GM23248 (cell line): Measurements from ENCODE around the gene CRK. TPM values are rescaled to one million over a fixed set of nuclear protein-coding genes. Genes with fewer than 3 reads are reported as not detected.

ENCODE experiments used
- DNase-seq: peaks from one replicate; pipeline ENCODE4 v3.0.0-alpha.2; 2015
- H2AFZ ChIP-seq: fragments of 200-600 bp; sonication (generic); 2 replicates; pipeline ENCODE4 v1.6.1; 2016; ENCODE audit warnings: antibody characterized with exemption
- H3F3A ChIP-seq: fragments of 200-600 bp; sonication (generic); 2 replicates; pipeline ENCODE4 v1.6.1; 2016; ENCODE audit warnings: mild to moderate bottlenecking, antibody characterized with exemption, mixed run types; ENCODE audit not compliant: insufficient read depth
- H3K27ac ChIP-seq: fragments of 200-600 bp; sonication (generic); 2 replicates; pipeline ENCODE4 v1.5.1; 2016; ENCODE audit warnings: mild to moderate bottlenecking
- H3K27me3 ChIP-seq: fragments of 200-600 bp; sonication (generic); replicated peaks from 2 replicates; pipeline ENCODE4 v1.6.1; 2016; ENCODE audit warnings: mild to moderate bottlenecking; ENCODE audit not compliant: insufficient read depth
- H3K36me3 ChIP-seq: fragments of 200-600 bp; sonication (generic); 2 replicates; pipeline ENCODE4 v1.6.1; 2016; ENCODE audit warnings: low read depth, mild to moderate bottlenecking
- H3K4me1 ChIP-seq: fragments of 200-600 bp; sonication (generic); 2 replicates; pipeline ENCODE4 v1.6.1; 2016; ENCODE audit warnings: mild to moderate bottlenecking; ENCODE audit not compliant: insufficient read depth
- H3K4me2 ChIP-seq: fragments of 200-600 bp; sonication (generic); one replicate; pipeline ENCODE4 v1.6.1; 2016; ENCODE audit warnings: mild to moderate bottlenecking; ENCODE audit not compliant: unreplicated experiment
- H3K4me3 ChIP-seq: fragments of 200-600 bp; sonication (generic); 2 replicates; pipeline ENCODE4 v1.5.1; 2016; ENCODE audit warnings: mild to moderate bottlenecking
- H3K79me2 ChIP-seq: fragments of 200-600 bp; sonication (generic); 2 replicates; pipeline ENCODE4 v1.6.1; 2016; ENCODE audit warnings: mild to moderate bottlenecking; ENCODE audit not compliant: insufficient read depth
- H3K9ac ChIP-seq: fragments of 200-600 bp; sonication (generic); 2 replicates; pipeline ENCODE4 v1.6.1; 2016; ENCODE audit warnings: mild to moderate bottlenecking
- H3K9me2 ChIP-seq: fragments of 200-600 bp; sonication (generic); 2 replicates; pipeline ENCODE4 v1.6.1; 2016; ENCODE audit warnings: mixed run types, mild to moderate bottlenecking, moderate library complexity; ENCODE audit not compliant: insufficient read depth
- H3K9me3 ChIP-seq: fragments of 200-600 bp; sonication (generic); one replicate; pipeline ENCODE4 v1.6.1; 2017; ENCODE audit warnings: low read depth
- H4K20me1 ChIP-seq: fragments of 200-600 bp; sonication (generic); 2 replicates; pipeline ENCODE4 v1.6.0; 2016; ENCODE audit not compliant: insufficient read depth
- EZH2 ChIP-seq: fragments of 200-600 bp; sonication (generic); IDR thresholded peaks from 2 replicates; pipeline ENCODE4 v1.6.1; 2018; ENCODE audit warnings: antibody characterized with exemption, mild to moderate bottlenecking; ENCODE audit not compliant: insufficient read depth, poor library complexity, severe bottlenecking
- EZH2phosphoT487 ChIP-seq: fragments of 200-600 bp; sonication (generic); IDR thresholded peaks from 2 replicates; pipeline ENCODE4 v1.6.1; 2018; ENCODE audit warnings: antibody characterized with exemption, moderate library complexity, mild to moderate bottlenecking, low read depth; ENCODE audit not compliant: insufficient read depth
- WGBS, 2 experiments: methylation state at CpG; one replicate each; pipeline ENCODE4 v1.1.6; 2015 to 2017; ENCODE audit warnings: low lambda C conversion rate in 2 of 2, low coverage in 1 of 2; ENCODE audit errors: missing lambda C conversion rate in 2 of 2; 5-methylcytosine and 5-hydroxymethylcytosine counted together
- in situ Hi-C: fragments of 300-500 bp; cut with MboI; formaldehyde crosslinking; loops from 2 replicates; pipeline ENCODE4 v1.15.0; 2020
- polyA plus RNA-seq: library from polyadenylated mRNA; unstranded; fragments of >200 nt; fragmentation: Nextera tagmentation; extraction: Ambion mirVana; gene quantifications from 2 replicates; pipeline ENCODE4 v1.2.1, GENCODE V29; 2016
- total RNA-seq: library from RNA; depleted of rRNA; stranded (reverse); fragments of >200 nt; shearing (Covaris generic); gene quantifications from 2 replicates; pipeline ENCODE4 v1.2.3, GENCODE V29; 2014

Gene CRK
- total and polyA plus RNA-seq, 2 experiments from 2014 or later = 86.0 to 117 TPM

- H3K4me2 ChIP-seq = no peak overlapping the region
Observed at GRCh38 chr17:1474402-1475189, 18.6 kb upstream of the CRK start.

DNA sequence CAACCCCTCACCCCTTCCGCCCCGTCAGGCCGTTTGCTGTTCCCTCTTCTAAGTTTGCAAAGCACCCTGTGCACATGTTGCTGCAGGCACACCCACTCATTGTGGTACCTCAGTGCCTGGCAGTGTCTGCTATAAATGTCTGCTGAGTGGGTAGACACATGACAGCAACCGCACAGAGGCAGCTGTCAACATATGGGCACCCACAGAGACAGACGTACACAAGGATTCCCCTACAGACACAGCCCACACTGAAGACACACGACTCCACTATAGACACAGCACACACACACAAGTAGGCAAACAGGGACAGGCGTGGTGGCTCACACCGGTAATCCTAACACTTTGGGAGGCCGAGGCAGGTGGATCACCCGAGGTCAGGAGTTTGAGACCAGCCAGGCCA, 17.8 kb upstream of the CRK start:
- 89 to 91% methylated on average over 10 of the region's 10 CpGs for WGBS, 2 experiments
- Histone ChIP-seq H3K4me2 (no peak overlapping the region), H4K20me1 (no peaks in the 10 kb centered on the region), H3K9me2 (no peaks in the 10 kb centered on the region), H3K4me3 (no peak overlapping the region), H3K27ac (no peak overlapping the region), H3K9me3 (no peaks in the 10 kb centered on the region), H3K27me3 (no peaks in the 10 kb centered on the region), H3K79me2 (peaks cover 22% of the 10 kb centered on the region; the same call in 1 of the 2 replicates), H3K36me3 (peaks cover 50% of the 10 kb centered on the region; the same call in 1 of the 2 replicates), H2AFZ (no peak overlapping the region), H3K9ac (no peak overlapping the region), H3K4me1 (no peaks in the 10 kb centered on the region), H3F3A (no peaks in the 10 kb centered on the region)
- in situ Hi-C loops = no loop called here
- no peak for TF ChIP-seq EZH2
- TF ChIP-seq EZH2phosphoT487 = no peak
- DNase-seq = no peak

More at GRCh38 chr17:1474402-1475189, 18.6 kb upstream of the CRK start:
- Histone ChIP-seq H4K20me1 (no peaks in the 10 kb centered on the region), H3F3A (no peaks in the 10 kb centered on the region), H3K9me3 (no peaks in the 10 kb centered on the region), H3K27me3 (no peaks in the 10 kb centered on the region), H3K4me3 (no peak overlapping the region), H3K79me2 (peaks cover 27% of the 10 kb centered on the region; the same call in 1 of the 2 replicates), H3K27ac (no peak overlapping the region), H3K9ac (no peak overlapping the region), H3K4me1 (no peaks in the 10 kb centered on the region), H3K36me3 (peaks cover 47% of the 10 kb centered on the region; the same call in 1 of the 2 replicates), H2AFZ (no peak overlapping the region), H3K9me2 (no peaks in the 10 kb centered on the region)
- TF ChIP-seq EZH2phosphoT487 (no peak), EZH2 (no peak)
- in situ Hi-C loops = no loop called here
- DNase-seq = no peak
- WGBS, 2 experiments = 93% methylated on average over 29 to 31 of the region's 31 CpGs

DNA sequence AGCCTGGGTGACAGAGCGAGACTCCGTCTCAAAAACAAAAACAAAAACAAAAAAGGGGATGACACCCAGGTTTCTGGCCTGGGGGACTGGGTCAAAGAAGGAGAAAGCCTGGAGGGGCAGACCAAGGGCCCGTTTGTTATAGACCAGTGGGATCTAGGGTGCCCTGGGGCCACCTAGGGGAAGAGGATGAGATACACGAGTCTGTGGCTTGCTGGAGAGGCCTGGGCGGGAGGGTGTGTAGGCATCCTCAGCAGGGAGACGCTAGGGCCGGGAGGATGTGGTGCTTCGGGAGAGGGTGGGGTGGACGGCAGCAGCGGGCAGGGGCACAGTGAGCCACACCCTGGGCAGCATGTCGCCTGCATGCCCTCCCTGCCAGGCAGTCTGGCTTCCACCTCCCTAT, 17.1 kb upstream of the CRK start:
- 91% methylated on average over 9 to 11 of the region's 11 CpGs for WGBS, 2 experiments
- peaks cover 46% of the 10 kb centered on the region; the same call in 1 of the 2 replicates for H3K36me3 ChIP-seq
- no peak for TF ChIP-seq EZH2
- TF ChIP-seq EZH2phosphoT487 = no peak

GRCh38 chr17:1471911-1472821, 16.1 kb upstream of the CRK start:
- 88 to 89% methylated on average over 42 of the region's 42 CpGs for WGBS, 2 experiments
- no peaks in the 10 kb centered on the region for H3K27me3 ChIP-seq
- no peaks in the 10 kb centered on the region for H4K20me1 ChIP-seq
- in situ Hi-C loops = no loop called here
- no peaks in the 10 kb centered on the region for H3K9me2 ChIP-seq
- H3K27ac ChIP-seq = no peak overlapping the region
- TF ChIP-seq EZH2 = no peak
- TF ChIP-seq EZH2phosphoT487 = no peak
- no peaks in the 10 kb centered on the region for H3K4me1 ChIP-seq
- H3K4me3 ChIP-seq = no peak overlapping the region
- H3F3A ChIP-seq = no peaks in the 10 kb centered on the region
- H3K4me2 ChIP-seq = no peak overlapping the region
- H3K9me3 ChIP-seq = no peaks in the 10 kb centered on the region
- peaks cover 42% of the 10 kb centered on the region; the same call in 1 of the 2 replicates for H3K36me3 ChIP-seq
- H3K79me2 ChIP-seq = peaks cover 18% of the 10 kb centered on the region; the same call in 1 of the 2 replicates
- H3K9ac ChIP-seq = no peak overlapping the region
- H2AFZ ChIP-seq = no peak overlapping the region
- no peak for DNase-seq

More for the DNA sequence above, 17.1 kb upstream of the CRK start:
- Histone ChIP-seq H3K79me2 (peaks cover 18% of the 10 kb centered on the region; the same call in 1 of the 2 replicates), H3K4me1 (no peaks in the 10 kb centered on the region), H2AFZ (no peak overlapping the region), H3K9me3 (no peaks in the 10 kb centered on the region), H3K4me3 (no peak overlapping the region), H3K27me3 (no peaks in the 10 kb centered on the region), H3K4me2 (no peak overlapping the region), H3K9me2 (no peaks in the 10 kb centered on the region), H4K20me1 (no peaks in the 10 kb centered on the region), H3K9ac (no peak overlapping the region), H3F3A (no peaks in the 10 kb centered on the region), H3K27ac (no peak overlapping the region)
- DNase-seq = no peak
- in situ Hi-C loops = no loop called here
